NCI-H128 (cell line): ENCODE data around the gene ABCA3.
"Not testable (repeated sequence)": the region's sequence is repeated elsewhere in the genome, so short reads cannot be mapped to it uniquely, and the experiment has no call there.

Experiments used
- DNase-seq: peaks from one replicate; lab custom pipeline; 2025; ENCODE audit not compliant: unreplicated experiment; lab: John Stamatoyannopoulos, UW

ABCA3 gene

GRCh38 chr16:2340564-2341455, at the start of gene ABCA3:
TSS of gene ABCA3 (minus strand) at chr16:2340728. CDS start at chr16:2326466, 14,262 bp downstream.
- DNase-seq = peak; percentile 48

GRCh38 chr16:2388875-2389433, 48.4 kb upstream of the ABCA3 start:
- DNase-seq = no peak

- no peak for DNase-seq
Observed at GRCh38 chr16:2388139-2388874, 47.8 kb upstream of the ABCA3 start.

GRCh38 chr16:2386990-2387389, 46.5 kb upstream of the ABCA3 start:
- no peak for DNase-seq

GRCh38 chr16:2385982-2386381, 45.5 kb upstream of the ABCA3 start:
- not testable (repeated sequence) for DNase-seq

GRCh38 chr16:2385190-2385836, 44.8 kb upstream of the ABCA3 start:
- DNase-seq = no peak

GRCh38 chr16:2384426-2384825, 43.9 kb upstream of the ABCA3 start:
- DNase-seq = no peak

- DNase-seq = no peak
Observed at GRCh38 chr16:2383501-2383900, 43.0 kb upstream of the ABCA3 start.

GRCh38 chr16:2374644-2375043, 34.1 kb upstream of the ABCA3 start:
- DNase-seq = no peak

GRCh38 chr16:2373176-2373575, 32.6 kb upstream of the ABCA3 start:
- DNase-seq = no peak

GRCh38 chr16:2372684-2373083, 32.2 kb upstream of the ABCA3 start:
- DNase-seq = no peak

GRCh38 chr16:2371421-2371820, 30.9 kb upstream of the ABCA3 start:
- no peak for DNase-seq

GRCh38 chr16:2370721-2371120, 30.2 kb upstream of the ABCA3 start:
- no peak for DNase-seq

- DNase-seq = no peak
Observed at GRCh38 chr16:2366660-2367309, 26.3 kb upstream of the ABCA3 start.

- DNase-seq = no peak
Observed at GRCh38 chr16:2365397-2366294, 25.1 kb upstream of the ABCA3 start.

- DNase-seq = no peak
Observed at GRCh38 chr16:2364638-2365210, 24.2 kb upstream of the ABCA3 start.

- no peak for DNase-seq
Observed at GRCh38 chr16:2362218-2362617, 21.7 kb upstream of the ABCA3 start.

GRCh38 chr16:2361129-2361528, 20.6 kb upstream of the ABCA3 start:
- no peak for DNase-seq

GRCh38 chr16:2359919-2360318, 19.4 kb upstream of the ABCA3 start:
- DNase-seq = no peak
